G401 (cell line): ENCODE measurements around the gene LCN12. TPM values are rescaled to one million over a fixed set of nuclear protein-coding genes. Genes with fewer than 3 reads are reported as not detected.

ENCODE experiments used
- DNase-seq: peaks from one replicate; pipeline ENCODE4 v3.0.0-alpha.2; 2015; ENCODE audit warnings: low spot score
- in situ Hi-C: cut with HindIII; loops from 2 replicates; pipeline ENCODE4 v1.10.0; 2016; ENCODE audit warnings: low sequenced_read_pairs, mixed read lengths
- total RNA-seq: library from RNA; depleted of rRNA; stranded (reverse); fragments of >200 nt; shearing (Covaris generic); gene quantifications from 2 replicates; pipeline ENCODE4 v1.2.3, GENCODE V29; 2014

The LCN12 gene
- total RNA-seq, 1 experiment from 2014 or later = not detected

GRCh38 chr9:136942112-136942880 lies 9.8 kb upstream of the LCN12 start:
- DNase-seq = no peak
- in situ Hi-C loops = loop anchor here (25.0 kb wide), 2 partner anchors 95 to 220 kb away; partner anchors contain the start of genes ABCA2, FUT7, LRRC26 and NPDC1

GRCh38 chr9:136942881-136943230 lies 9.2 kb upstream of the LCN12 start:
- in situ Hi-C loops = loop anchor here (25.0 kb wide), 2 partner anchors 94 to 219 kb away; partner anchors contain the start of genes ABCA2, FUT7, LRRC26 and NPDC1
- no peak for DNase-seq

- in situ Hi-C loops = loop anchor here (25.0 kb wide), 2 partner anchors 94 to 219 kb away; partner anchors contain the start of genes ABCA2, FUT7, LRRC26 and NPDC1
Measured at GRCh38 chr9:136943291-136944211, 8.5 kb upstream of the LCN12 start.

GRCh38 chr9:136944212-136944518 lies 7.9 kb upstream of the LCN12 start:
- no peak for DNase-seq
- in situ Hi-C loops = loop anchor here (25.0 kb wide), 2 partner anchors 93 to 218 kb away; partner anchors contain the start of genes ABCA2, FUT7, LRRC26 and NPDC1

More at GRCh38 chr9:136943291-136944211, 8.5 kb upstream of the LCN12 start:
- no peak for DNase-seq

GRCh38 chr9:136944519-136945332 lies 7.3 kb upstream of the LCN12 start, which contains the start of the genes C8G and FBXW5:
TSS of gene C8G (plus strand) at chr9:136945243. CDS start at chr9:136945321, 78 bp downstream.
TSS of gene FBXW5 (minus strand) at chr9:136944738. CDS start at chr9:136944083, 655 bp downstream.
- in situ Hi-C loops = loop anchor here (25.0 kb wide), 2 partner anchors 93 to 218 kb away; partner anchors contain the start of genes ABCA2, FUT7, LRRC26 and NPDC1
- DNase-seq = peak; percentile 87

GRCh38 chr9:136945333-136946227 lies 6.5 kb upstream of the LCN12 start:
- DNase-seq = no peak
- in situ Hi-C loops = loop anchor here (25.0 kb wide), 2 partner anchors 92 to 217 kb away; partner anchors contain the start of genes ABCA2, FUT7, LRRC26 and NPDC1

GRCh38 chr9:136946228-136947027 lies 5.6 kb upstream of the LCN12 start:
- no peak for DNase-seq
- in situ Hi-C loops = loop anchor here (25.0 kb wide), 2 partner anchors 91 to 216 kb away; partner anchors contain the start of genes ABCA2, FUT7, LRRC26 and NPDC1

GRCh38 chr9:136947028-136947891 lies 4.8 kb upstream of the LCN12 start:
- in situ Hi-C loops = loop anchor here (25.0 kb wide), 2 partner anchors 90 to 215 kb away; partner anchors contain the start of genes ABCA2, FUT7, LRRC26 and NPDC1
- peak; percentile 79 for DNase-seq

- in situ Hi-C loops = loop anchor here (25.0 kb wide), 2 partner anchors 89 to 214 kb away; partner anchors contain the start of genes ABCA2, FUT7, LRRC26 and NPDC1
- DNase-seq = peak; percentile 63
Measured at GRCh38 chr9:136947955-136948510, 4.0 kb upstream of the LCN12 start.

GRCh38 chr9:136949239-136949816 lies 2.7 kb upstream of the LCN12 start:
- DNase-seq = no peak
- in situ Hi-C loops = loop anchor here (25.0 kb wide), 2 partner anchors 88 to 213 kb away; partner anchors contain the start of genes ABCA2, FUT7, LRRC26 and NPDC1

GRCh38 chr9:136949817-136950655 lies 2.0 kb upstream of the LCN12 start:
- DNase-seq = peak; percentile 97
- in situ Hi-C loops = loop anchor here (25.0 kb wide), 2 partner anchors 87 to 212 kb away; partner anchors contain the start of genes ABCA2, FUT7, LRRC26 and NPDC1

- in situ Hi-C loops = no loop called here
- no peak for DNase-seq
Measured at GRCh38 chr9:136950656-136951276, 1.3 kb upstream of the LCN12 start.

GRCh38 chr9:136952321-136952850 lies 313 bp downstream of the LCN12 start:
- DNase-seq = no peak
- in situ Hi-C loops = no loop called here
